ENCODE results near the gene ZDHHC24. TPM values are rescaled to one million over a fixed set of nuclear protein-coding genes. Genes with fewer than 3 reads are reported as not detected.

The ZDHHC24 gene
- total RNA-seq, 1 donor from 2014 or later, result 4.1 TPM

GRCh38 chr11:66593303-66593635 lies 47.4 kb upstream of the ZDHHC24 start:
- H3K9ac ChIP-seq, result peak overlapping the region; percentile 43
- peak overlapping the region; percentile 55 for H3K4me3 ChIP-seq
- H4K20me1 ChIP-seq (ENCODE audit: low read depth), result no peaks in the 10 kb centered on the region
- H3F3A ChIP-seq (ENCODE audit: low read depth), result peaks cover 10% of the 10 kb centered on the region
- DNase-seq (ENCODE audit: low spot score), result no peak
- no peaks in the 10 kb centered on the region for H3K36me3 ChIP-seq
- Mint-ChIP-seq H3K9me3 (peaks cover 26% of the 10 kb centered on the region), H3K36me3 (peaks cover 8% of the 10 kb centered on the region), H3K4me1 (peaks cover 18% of the 10 kb centered on the region), H3K27ac (peak overlapping the region; percentile 100), H3K27me3 (ENCODE audit: insufficient read depth, low read depth) (peaks cover 11% of the 10 kb centered on the region), H3K4me3 (peak overlapping the region; percentile 100)
- H3K9me3 ChIP-seq (ENCODE audit: low read depth), result no peaks in the 10 kb centered on the region
- H3K27ac ChIP-seq, result no peak overlapping the region
- no peak for TF ChIP-seq EZH2 (IDR thresholded peaks at IDR 0.05)
- no peak for TF ChIP-seq EZH2phosphoT487 (IDR thresholded peaks at IDR 0.05)
- TF ChIP-seq, protein P1, sequence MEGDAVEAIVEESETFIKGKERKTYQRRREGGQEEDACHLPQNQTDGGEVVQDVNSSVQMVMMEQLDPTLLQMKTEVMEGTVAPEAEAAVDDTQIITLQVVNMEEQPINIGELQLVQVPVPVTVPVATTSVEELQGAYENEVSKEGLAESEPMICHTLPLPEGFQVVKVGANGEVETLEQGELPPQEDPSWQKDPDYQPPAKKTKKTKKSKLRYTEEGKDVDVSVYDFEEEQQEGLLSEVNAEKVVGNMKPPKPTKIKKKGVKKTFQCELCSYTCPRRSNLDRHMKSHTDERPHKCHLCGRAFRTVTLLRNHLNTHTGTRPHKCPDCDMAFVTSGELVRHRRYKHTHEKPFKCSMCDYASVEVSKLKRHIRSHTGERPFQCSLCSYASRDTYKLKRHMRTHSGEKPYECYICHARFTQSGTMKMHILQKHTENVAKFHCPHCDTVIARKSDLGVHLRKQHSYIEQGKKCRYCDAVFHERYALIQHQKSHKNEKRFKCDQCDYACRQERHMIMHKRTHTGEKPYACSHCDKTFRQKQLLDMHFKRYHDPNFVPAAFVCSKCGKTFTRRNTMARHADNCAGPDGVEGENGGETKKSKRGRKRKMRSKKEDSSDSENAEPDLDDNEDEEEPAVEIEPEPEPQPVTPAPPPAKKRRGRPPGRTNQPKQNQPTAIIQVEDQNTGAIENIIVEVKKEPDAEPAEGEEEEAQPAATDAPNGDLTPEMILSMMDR (IDR thresholded peaks at IDR 0.05), result no peak
- peaks cover 13% of the 10 kb centered on the region for H3K79me2 ChIP-seq (ENCODE audit: low read depth)
- peak overlapping the region; percentile 82 for H2AFZ ChIP-seq (replicated peaks)
- H3K27me3 ChIP-seq, result no peaks in the 10 kb centered on the region
- peaks cover 6% of the 10 kb centered on the region for H3K4me1 ChIP-seq
- H3K4me2 ChIP-seq, result peak overlapping the region; percentile 85

DNA sequence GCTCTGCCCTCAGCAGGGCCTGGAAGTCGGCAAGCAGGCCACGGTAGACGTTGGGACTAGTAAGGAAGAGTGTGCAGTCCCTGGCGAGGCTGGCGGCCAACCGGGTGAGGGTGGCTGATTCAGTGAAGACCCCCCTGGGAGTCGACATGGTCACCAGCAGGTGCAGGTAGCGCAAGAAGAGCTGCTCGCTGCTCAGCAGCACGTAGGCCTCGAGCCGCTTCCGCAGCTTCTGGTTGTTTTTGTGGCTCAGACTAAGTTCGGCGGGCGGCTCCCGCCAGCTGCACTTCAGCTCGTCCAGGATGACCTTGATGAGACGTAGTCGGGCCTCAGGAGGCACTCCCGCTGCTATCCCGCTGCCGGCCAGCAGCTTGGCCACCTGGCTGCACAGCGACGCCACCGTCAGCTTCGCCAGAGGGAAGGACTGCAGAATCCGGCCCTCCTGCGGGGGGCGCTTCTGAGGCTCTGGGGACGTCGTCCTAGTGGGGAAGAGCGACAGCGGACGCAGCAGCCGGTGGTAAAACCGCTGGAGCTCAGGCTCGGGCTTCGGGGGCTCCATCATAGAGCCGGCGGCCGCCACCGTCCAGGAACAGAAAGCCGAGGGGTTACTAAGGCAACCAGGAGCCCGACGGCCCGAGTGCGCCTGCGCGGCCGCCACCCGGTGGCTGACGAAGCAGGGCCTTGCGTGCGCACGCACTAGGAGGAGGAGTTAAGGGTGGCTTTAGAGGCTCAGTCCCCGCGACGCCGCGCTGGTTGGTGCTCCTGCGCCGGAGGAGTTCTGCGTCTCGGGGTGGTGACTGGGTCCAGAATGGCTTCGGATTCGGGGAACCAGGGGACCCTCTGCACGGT lies 46.8 kb upstream of the ZDHHC24 start, which contains the start of the genes CCDC87 and CCS:
Gene CCDC87 (minus strand): TSS at position 607 of the 846 bp plus-strand sequence. CDS start 48 bp downstream, at position 559.
Gene CCS (plus strand): TSS at position 729 of the 846 bp plus-strand sequence. CDS start 77 bp downstream, at position 806.
- Histone ChIP-seq H3K27me3 (no peaks in the 10 kb centered on the region), H3K36me3 (no peaks in the 10 kb centered on the region), H3K9me3 (ENCODE audit: low read depth) (no peaks in the 10 kb centered on the region), H3K79me2 (ENCODE audit: low read depth) (peaks cover 13% of the 10 kb centered on the region), H3K4me2 (peak within 1 kb of the TSS; percentile 85), H3F3A (ENCODE audit: low read depth) (peaks cover 10% of the 10 kb centered on the region), H3K9ac (peak within 1 kb of the TSS; percentile 43), H2AFZ (replicated peaks) (peak within 1 kb of the TSS; percentile 82), H3K4me1 (peaks cover 6% of the 10 kb centered on the region), H4K20me1 (ENCODE audit: low read depth) (no peaks in the 10 kb centered on the region), H3K27ac (no peak within 1 kb of the TSS), H3K4me3 (peak within 1 kb of the TSS; percentile 55)
- TF ChIP-seq, protein P1 (IDR thresholded peaks at IDR 0.05), result peak; percentile 76
- TF ChIP-seq EZH2phosphoT487 (IDR thresholded peaks at IDR 0.05) (no peak), EZH2 (IDR thresholded peaks at IDR 0.05) (no peak)
- DNase-seq (ENCODE audit: low spot score), result peak; percentile 98
- peak within 1 kb of the TSS; percentile 100 for H3K27ac Mint-ChIP-seq
- peak within 1 kb of the TSS; percentile 100 for H3K4me3 Mint-ChIP-seq
- peaks cover 18% of the 10 kb centered on the region for H3K4me1 Mint-ChIP-seq
- peaks cover 8% of the 10 kb centered on the region for H3K36me3 Mint-ChIP-seq
- H3K27me3 Mint-ChIP-seq (ENCODE audit: insufficient read depth, low read depth), result peaks cover 11% of the 10 kb centered on the region
- H3K9me3 Mint-ChIP-seq, result peaks cover 26% of the 10 kb centered on the region

- Mint-ChIP-seq H3K4me3 (no peak overlapping the region), H3K27ac (no peak overlapping the region), H3K27me3 (ENCODE audit: insufficient read depth, low read depth) (peaks cover 12% of the 10 kb centered on the region), H3K9me3 (peaks cover 32% of the 10 kb centered on the region), H3K4me1 (peaks cover 18% of the 10 kb centered on the region), H3K36me3 (peaks cover 8% of the 10 kb centered on the region)
- TF ChIP-seq, protein P1 (IDR thresholded peaks at IDR 0.05), result no peak
- no peak for TF ChIP-seq EZH2phosphoT487 (IDR thresholded peaks at IDR 0.05)
- no peak for TF ChIP-seq EZH2 (IDR thresholded peaks at IDR 0.05)
- Histone ChIP-seq H4K20me1 (ENCODE audit: low read depth) (no peaks in the 10 kb centered on the region), H3K27me3 (no peaks in the 10 kb centered on the region), H3K36me3 (no peaks in the 10 kb centered on the region), H3K4me3 (no peak overlapping the region), H3K9ac (no peak overlapping the region), H3K4me2 (no peak overlapping the region), H3F3A (ENCODE audit: low read depth) (peaks cover 10% of the 10 kb centered on the region), H3K27ac (no peak overlapping the region), H3K9me3 (ENCODE audit: low read depth) (no peaks in the 10 kb centered on the region), H3K4me1 (peaks cover 6% of the 10 kb centered on the region), H2AFZ (replicated peaks) (no peak overlapping the region), H3K79me2 (ENCODE audit: low read depth) (peaks cover 13% of the 10 kb centered on the region)
- DNase-seq (ENCODE audit: low spot score), result no peak
Observed at GRCh38 chr11:66591175-66591574, 45.3 kb upstream of the ZDHHC24 start.

Data from neural progenitor cell (in vitro differentiated cells).